ENCODE measurements around the gene FANCD2. TPM values are rescaled to one million over a fixed set of nuclear protein-coding genes. Genes with fewer than 3 reads are reported as not detected.

The FANCD2 gene
- total RNA-seq, 2 donors from 2014 or later, result 56.0 to 79.9 TPM

DNA sequence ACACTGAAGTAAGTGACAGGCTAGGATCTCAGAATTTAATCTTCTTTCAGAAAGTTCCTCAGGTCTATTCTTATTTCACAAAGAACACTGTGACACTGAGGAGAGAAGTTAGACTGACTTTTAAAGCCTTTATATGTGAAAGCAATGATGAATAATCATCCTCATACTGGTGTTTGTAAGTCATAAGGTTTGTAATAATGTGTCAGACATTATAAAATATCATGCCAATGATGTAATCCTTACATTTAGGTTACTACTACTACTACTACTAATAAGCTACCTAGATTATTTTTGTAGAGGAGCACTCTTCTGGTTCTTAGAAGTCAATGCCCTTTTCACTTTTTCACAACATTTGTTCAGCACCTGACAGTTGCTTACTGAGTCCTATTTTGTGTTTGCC is 48.4 kb downstream of the FANCD2 start:
- DNase-seq, result no peak
- H3K4me1 ChIP-seq (ENCODE audit: control insufficient read depth, insufficient read depth, low read length), result no peaks in the 10 kb centered on the region
- no peak for TF ChIP-seq CTCF (conservative IDR thresholded peaks at IDR 0.05)

GRCh38 chr3:10081871-10082270 is 55.6 kb downstream of the FANCD2 start:
- Histone ChIP-seq H3K36me3 (ENCODE audit: control insufficient read depth, insufficient read depth, low read length) (peaks cover 58% of the 10 kb centered on the region), H3K9me3 (ENCODE audit: control insufficient read depth, low read length) (no peaks in the 10 kb centered on the region), H3K4me3 (ENCODE audit: low read length) (no peak overlapping the region), H3K4me1 (ENCODE audit: control insufficient read depth, insufficient read depth, low read length) (no peaks in the 10 kb centered on the region), H3K27me3 (ENCODE audit: control insufficient read depth, insufficient read depth, low read length, poor library complexity, severe bottlenecking) (no peaks in the 10 kb centered on the region), H3K9ac (ENCODE audit: extremely low read depth, low read length, poor library complexity, severe bottlenecking) (no peak overlapping the region), H3K27ac (ENCODE audit: low read depth, low read length) (no peak overlapping the region)
- H3K27me3 Mint-ChIP-seq (ENCODE audit: insufficient read depth), result no peaks in the 10 kb centered on the region
- H3K9me3 Mint-ChIP-seq, result no peaks in the 10 kb centered on the region
- peaks cover 61% of the 10 kb centered on the region for H3K36me3 Mint-ChIP-seq (ENCODE audit: low read depth)
- H3K27ac Mint-ChIP-seq, result no peak overlapping the region
- DNase-seq, result no peak
- WGBS, 2 experiments (ENCODE audit: insufficient coverage in 1 of 2, insufficient read length in 1 of 2), result 89 to 91% methylated on average over 4 of the region's 4 CpGs
- no peak for TF ChIP-seq CTCF (conservative IDR thresholded peaks at IDR 0.05)
- no peak overlapping the region for H3K4me3 Mint-ChIP-seq
- H3K4me1 Mint-ChIP-seq, result no peaks in the 10 kb centered on the region

More for the DNA sequence above, 48.4 kb downstream of the FANCD2 start:
- no peak overlapping the region for H3K4me3 Mint-ChIP-seq
- no peaks in the 10 kb centered on the region for H3K27me3 Mint-ChIP-seq (ENCODE audit: insufficient read depth)
- no peaks in the 10 kb centered on the region for H3K9me3 ChIP-seq (ENCODE audit: control insufficient read depth, low read length)
- no peak overlapping the region for H3K27ac Mint-ChIP-seq
- H3K9me3 Mint-ChIP-seq, result peaks cover 3% of the 10 kb centered on the region
- peaks cover 61% of the 10 kb centered on the region for H3K36me3 Mint-ChIP-seq (ENCODE audit: low read depth)
- no peak overlapping the region for H3K9ac ChIP-seq (ENCODE audit: extremely low read depth, low read length, poor library complexity, severe bottlenecking)
- H3K27ac ChIP-seq (ENCODE audit: low read depth, low read length), result no peak overlapping the region
- H3K4me3 ChIP-seq (ENCODE audit: low read length), result no peak overlapping the region
- no peaks in the 10 kb centered on the region for H3K27me3 ChIP-seq (ENCODE audit: control insufficient read depth, insufficient read depth, low read length, poor library complexity, severe bottlenecking)
- peaks cover 38% of the 10 kb centered on the region for H3K36me3 ChIP-seq (ENCODE audit: control insufficient read depth, insufficient read depth, low read length)
- H3K4me1 Mint-ChIP-seq, result no peaks in the 10 kb centered on the region

- no peak overlapping the region for H3K4me3 ChIP-seq (ENCODE audit: low read length)
- Mint-ChIP-seq H3K9me3 (no peaks in the 10 kb centered on the region), H3K4me3 (no peak overlapping the region), H3K27ac (no peak overlapping the region), H3K4me1 (no peaks in the 10 kb centered on the region), H3K27me3 (ENCODE audit: insufficient read depth) (no peaks in the 10 kb centered on the region), H3K36me3 (ENCODE audit: low read depth) (peaks cover 52% of the 10 kb centered on the region)
- 100% methylated on average over 1 of the region's 1 CpG; no CpG with 5 or more reads in 1 of the 2 experiments for WGBS, 2 experiments (ENCODE audit: insufficient coverage in 1 of 2, insufficient read length in 1 of 2)
- no peaks in the 10 kb centered on the region for H3K4me1 ChIP-seq (ENCODE audit: control insufficient read depth, insufficient read depth, low read length)
- no peak for DNase-seq
- no peak overlapping the region for H3K27ac ChIP-seq (ENCODE audit: low read depth, low read length)
- TF ChIP-seq CTCF (conservative IDR thresholded peaks at IDR 0.05), result no peak
- no peak overlapping the region for H3K9ac ChIP-seq (ENCODE audit: extremely low read depth, low read length, poor library complexity, severe bottlenecking)
- no peaks in the 10 kb centered on the region for H3K27me3 ChIP-seq (ENCODE audit: control insufficient read depth, insufficient read depth, low read length, poor library complexity, severe bottlenecking)
- H3K9me3 ChIP-seq (ENCODE audit: control insufficient read depth, low read length), result no peaks in the 10 kb centered on the region
- H3K36me3 ChIP-seq (ENCODE audit: control insufficient read depth, insufficient read depth, low read length), result peaks cover 75% of the 10 kb centered on the region
Measured at GRCh38 chr3:10085738-10086137, 59.5 kb downstream of the FANCD2 start.

Measured in endodermal cell (in vitro differentiated cells).